NOMO-1 treated with dmso at 0.1 percent for 144 hours (cell line): ENCODE results near the gene GNG13.

Source experiments
- DNase-seq: peaks from one replicate; lab custom pipeline; 2025; ENCODE audit not compliant: unreplicated experiment; lab: John Stamatoyannopoulos, UW

GNG13 gene

DNA sequence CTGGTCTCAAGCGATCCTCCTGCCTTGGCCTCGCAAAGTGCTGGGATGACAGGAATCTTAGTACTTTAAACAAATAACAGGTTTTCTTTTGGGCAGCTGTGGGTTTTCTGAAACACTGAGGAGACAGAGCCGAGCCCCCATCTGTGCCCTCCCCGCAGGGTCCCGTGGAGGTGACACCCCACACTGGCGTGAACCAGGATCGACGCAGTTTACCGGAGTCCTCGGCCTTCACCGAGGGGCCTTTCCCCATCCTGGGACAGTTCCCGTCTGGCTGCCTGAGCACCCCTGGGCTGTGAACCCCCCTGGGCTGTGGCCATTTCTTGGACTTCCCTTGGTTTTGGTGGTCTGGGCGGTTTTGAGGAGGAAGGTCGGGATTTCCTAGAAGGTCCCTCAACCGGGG lies 15.3 kb upstream of the GNG13 start:
- DNase-seq = no peak

DNA sequence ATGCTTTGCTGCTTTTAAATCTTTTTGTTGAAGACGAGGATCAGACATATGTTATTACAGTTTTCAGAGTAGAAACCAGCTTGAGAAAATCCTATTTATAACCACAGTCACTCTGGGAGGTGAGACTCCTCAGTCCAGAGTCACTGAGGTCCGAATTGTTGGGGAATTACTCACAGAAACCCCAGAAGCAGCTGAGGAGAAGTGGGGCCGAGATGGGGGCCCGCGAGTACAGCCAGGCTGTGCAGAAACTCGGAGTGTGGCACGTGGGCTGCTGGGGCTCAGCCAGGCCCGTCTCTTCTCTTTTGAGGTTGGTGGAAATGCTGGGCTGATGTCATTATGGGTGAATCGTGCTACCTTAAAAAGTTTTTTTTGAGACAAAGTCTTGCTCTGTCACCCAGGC lies 14.4 kb upstream of the GNG13 start:
- DNase-seq = no peak

- no peak for DNase-seq
Observed at GRCh38 chr16:813916-814412, 13.4 kb upstream of the GNG13 start.

- DNase-seq = peak; percentile 7
Observed at GRCh38 chr16:813204-813915, 12.8 kb upstream of the GNG13 start.

GRCh38 chr16:808085-808386 lies 7.5 kb upstream of the GNG13 start:
- no peak for DNase-seq

DNA sequence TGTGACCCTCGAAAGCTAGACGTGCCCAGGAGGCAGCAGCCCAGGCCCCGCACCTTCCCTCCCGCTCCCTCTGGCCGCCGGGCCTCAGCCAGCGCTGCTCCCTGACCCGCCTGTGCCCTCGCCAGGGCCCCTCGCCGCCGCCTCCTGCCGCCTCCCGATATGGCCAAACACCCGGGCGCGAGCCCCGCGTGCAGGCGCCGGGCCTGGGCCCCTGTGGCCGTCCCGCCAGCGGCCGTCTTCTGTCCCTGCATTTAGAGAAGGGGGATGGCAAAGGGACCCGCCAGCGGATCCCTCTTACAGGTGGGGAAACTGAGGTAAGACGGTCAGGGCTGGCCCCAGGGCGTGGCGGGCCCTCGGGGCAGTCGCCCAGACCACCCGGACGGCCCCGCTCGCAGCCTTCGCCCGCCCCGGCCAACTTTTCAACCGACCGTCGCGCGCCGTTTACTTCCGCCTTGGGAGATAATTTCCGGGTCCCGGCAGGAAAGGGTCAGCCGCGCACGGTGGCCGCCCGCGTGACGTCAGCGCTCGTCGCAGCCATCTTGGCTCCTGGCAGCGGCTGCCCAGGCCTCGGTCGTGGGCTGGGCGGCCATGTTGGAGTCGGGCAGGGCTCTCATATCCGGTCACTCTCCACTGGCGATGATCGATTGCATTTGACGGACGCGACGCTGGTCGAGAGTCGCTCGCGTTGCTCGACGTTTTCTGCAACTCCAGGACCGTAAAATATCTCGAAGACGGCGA lies 7.0 kb upstream of the GNG13 start:
- DNase-seq = peak; percentile 90

DNA sequence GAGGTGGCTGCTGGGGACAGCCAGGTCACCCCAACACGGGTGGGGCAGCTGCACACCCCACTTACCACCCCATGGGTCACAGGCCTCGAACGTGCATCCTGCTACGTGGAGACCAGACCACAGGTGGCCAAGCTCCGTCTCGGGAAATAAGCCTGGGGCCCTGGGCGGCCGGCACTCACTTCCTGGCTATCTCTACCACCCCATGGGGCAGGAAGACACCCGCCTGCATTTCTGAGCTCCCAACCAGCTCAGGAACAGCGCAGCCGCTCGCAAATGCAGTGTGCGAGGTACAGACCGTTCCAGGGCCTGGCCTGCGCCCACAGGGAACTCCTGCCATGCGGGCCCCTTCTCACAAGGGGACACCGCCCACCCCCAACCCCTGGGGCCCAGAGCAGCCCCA lies 4.9 kb upstream of the GNG13 start:
- no peak for DNase-seq

DNA sequence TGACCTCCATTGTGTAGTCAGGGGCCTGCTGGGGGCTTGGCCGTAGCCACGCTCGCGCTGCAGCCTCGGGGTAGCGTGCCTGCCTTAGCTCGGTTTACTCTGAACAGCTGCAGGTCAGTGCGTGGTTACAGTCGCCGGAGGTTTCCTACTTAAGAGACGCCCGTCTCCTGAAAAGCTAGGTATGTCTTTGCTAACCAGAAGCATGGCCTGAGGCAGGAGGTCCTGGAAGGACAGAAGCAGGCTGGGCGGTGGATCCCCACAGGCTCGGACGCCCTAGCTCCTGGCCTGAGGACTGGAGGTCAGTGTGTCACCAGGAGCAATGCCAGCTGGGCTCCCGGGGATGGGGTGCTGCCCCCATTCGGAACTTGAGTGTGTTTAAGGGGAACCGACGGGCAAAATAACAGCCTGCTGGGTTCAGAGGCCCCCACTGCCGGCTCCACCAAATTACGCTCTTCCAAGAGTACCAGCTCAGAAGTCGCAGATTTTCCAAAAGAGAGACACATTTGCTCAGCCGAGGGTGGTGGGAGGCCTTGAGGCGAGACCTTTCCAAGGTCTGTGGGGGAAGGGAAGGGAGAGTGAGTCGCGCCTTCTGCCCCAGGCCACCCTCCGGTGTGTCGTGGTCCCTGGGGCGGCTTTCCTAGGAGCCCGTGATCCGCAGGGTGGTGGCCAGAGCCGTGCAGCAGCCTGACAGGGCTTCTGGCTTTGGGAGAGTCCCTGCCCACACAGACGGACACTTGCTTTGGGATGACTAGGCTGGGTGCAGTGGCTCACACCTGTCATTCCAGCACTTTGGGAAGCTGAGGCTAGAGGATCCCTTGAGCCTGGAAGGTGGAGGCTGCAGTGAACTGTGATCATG lies 3.9 kb upstream of the GNG13 start:
- no peak for DNase-seq

- no peak for DNase-seq
Observed at GRCh38 chr16:803754-804080, 3.2 kb upstream of the GNG13 start.

GRCh38 chr16:802914-803753 lies 2.6 kb upstream of the GNG13 start:
- DNase-seq = no peak

- DNase-seq = no peak
Observed at GRCh38 chr16:802461-802860, 1.9 kb upstream of the GNG13 start.

- no peak for DNase-seq
Observed at GRCh38 chr16:801584-802363, 1.2 kb upstream of the GNG13 start.

GRCh38 chr16:800834-801511 lies 439 bp upstream of the GNG13 start:
- no peak for DNase-seq

- DNase-seq = no peak
Observed at GRCh38 chr16:799111-799947, 1.2 kb downstream of the GNG13 start.

DNA sequence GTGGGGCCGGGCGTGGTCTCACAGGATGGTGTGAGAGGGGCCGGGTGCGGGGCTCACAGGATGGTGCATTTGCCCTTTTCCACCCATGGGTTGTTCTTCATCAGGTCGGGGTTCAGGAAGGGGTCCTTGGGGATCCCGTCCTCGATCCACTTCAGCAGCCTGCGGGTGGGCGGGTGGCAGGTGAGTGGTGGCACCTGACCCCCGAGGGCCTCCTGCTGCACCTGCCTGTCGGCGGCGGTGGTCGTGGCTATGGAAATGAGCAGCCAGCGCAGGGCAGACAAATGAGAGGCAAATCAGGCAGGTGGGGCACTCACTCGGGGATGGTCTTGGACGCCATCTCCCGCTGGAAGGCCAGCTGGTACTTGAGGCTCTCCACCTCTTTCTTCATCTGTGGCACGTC lies 1.9 kb downstream of the GNG13 start:
- no peak for DNase-seq

- no peak for DNase-seq
Observed at GRCh38 chr16:797686-798085, 2.8 kb downstream of the GNG13 start.

GRCh38 chr16:797120-797420 lies 3.5 kb downstream of the GNG13 start:
- no peak for DNase-seq

GRCh38 chr16:796296-797119 lies 4.0 kb downstream of the GNG13 start:
- DNase-seq = no peak
